Measurements from ENCODE around the gene MAPK6. TPM values are rescaled to one million over a fixed set of nuclear protein-coding genes. Genes with fewer than 3 reads are reported as not detected.
"Not testable (repeated sequence)": the region's sequence is repeated elsewhere in the genome, so short reads cannot be mapped to it uniquely, and the experiment has no call there.

Gene MAPK6
- total RNA-seq, 4 donors from 2014 or later, result 48.8 to 73.1 (median 54.5) TPM

- no peak overlapping the region for H3K4me3 ChIP-seq (ENCODE audit: low read depth, poor library complexity, severe bottlenecking)
- 90 to 92% methylated on average over 9 of the region's 9 CpGs for WGBS, 2 donors
- DNase-seq (ENCODE audit: low spot score in 2 of 2), result no peak
- intact Hi-C loops (cut with DNase I; ENCODE audit: low total_unique reads), result no loop called here
- TF ChIP-seq POLR2A (IDR thresholded peaks at IDR 0.05) (no peak), CTCF (IDR thresholded peaks at IDR 0.05) (no peak)
Measured at GRCh38 chr15:52080706-52081392, 61.8 kb downstream of the MAPK6 start.

- intact Hi-C loops (cut with DNase I; ENCODE audit: low total_unique reads), result no loop called here
- no peak for DNase-seq (ENCODE audit: low spot score in 2 of 2)
Measured at GRCh38 chr15:52082197-52083036, 63.4 kb downstream of the MAPK6 start.

DNA sequence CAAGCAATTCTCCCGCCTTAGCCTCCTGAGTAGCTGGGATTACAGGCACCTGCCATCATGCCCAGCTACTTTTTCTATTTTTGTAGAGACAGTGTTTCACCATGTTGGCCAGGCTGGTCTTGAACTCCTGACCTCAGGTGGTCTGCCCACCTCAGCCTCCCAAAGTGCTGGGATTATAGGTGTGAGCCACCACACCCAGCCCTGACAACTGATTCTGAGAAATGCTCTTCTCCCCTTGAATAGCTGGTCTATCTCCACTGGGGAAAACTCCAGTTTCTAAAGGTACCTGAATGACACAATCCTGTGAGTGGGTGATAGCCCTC is 64.0 kb downstream of the MAPK6 start:
- H3K4me3 ChIP-seq (ENCODE audit: low read depth, poor library complexity, severe bottlenecking); DNase-seq (ENCODE audit: low spot score in 2 of 2); intact Hi-C loops (cut with DNase I; ENCODE audit: low total_unique reads): not testable (repeated sequence)
- 95 to 96% methylated on average over 1 of the region's 1 CpG for WGBS, 2 donors

More at GRCh38 chr15:52082197-52083036, 63.4 kb downstream of the MAPK6 start:
- TF ChIP-seq POLR2A (IDR thresholded peaks at IDR 0.05) (no peak), CTCF (IDR thresholded peaks at IDR 0.05) (no peak)
- H3K4me3 ChIP-seq (ENCODE audit: low read depth, poor library complexity, severe bottlenecking), result no peak overlapping the region
- 78 to 87% methylated on average over 5 of the region's 5 CpGs for WGBS, 2 donors

DNA sequence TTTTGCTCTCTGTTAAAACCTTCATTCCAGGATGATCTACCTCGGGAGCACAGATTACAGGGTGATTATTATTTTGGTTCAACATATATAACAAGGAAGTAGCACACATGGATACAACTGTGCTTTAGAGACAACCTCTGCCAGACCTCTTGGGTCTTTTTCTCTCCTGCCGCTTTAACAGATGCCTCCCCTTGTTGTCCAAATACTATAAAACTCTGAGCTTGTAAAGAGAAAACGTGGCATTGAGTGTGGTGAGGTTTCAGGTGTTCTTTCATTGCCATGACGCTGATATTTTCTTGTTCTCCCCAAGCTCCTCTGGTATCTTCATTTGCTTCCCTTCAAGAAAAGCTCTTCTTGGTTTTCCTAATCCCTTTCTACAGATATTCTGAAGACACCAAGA is 64.6 kb downstream of the MAPK6 start:
- 76 to 82% methylated on average over 4 of the region's 4 CpGs for WGBS, 2 donors
- H3K4me3 ChIP-seq (ENCODE audit: low read depth, poor library complexity, severe bottlenecking), result no peak overlapping the region
- intact Hi-C loops (cut with DNase I; ENCODE audit: low total_unique reads), result no loop called here
- no peak for DNase-seq (ENCODE audit: low spot score in 2 of 2)
- TF ChIP-seq CTCF (IDR thresholded peaks at IDR 0.05), result no peak
- TF ChIP-seq POLR2A (IDR thresholded peaks at IDR 0.05), result no peak

- intact Hi-C loops (cut with DNase I; ENCODE audit: low total_unique reads), result no loop called here
- TF ChIP-seq POLR2A (IDR thresholded peaks at IDR 0.05), result no peak
- TF ChIP-seq CTCF (IDR thresholded peaks at IDR 0.05), result no peak
- no peak for DNase-seq (ENCODE audit: low spot score in 2 of 2)
- no peak overlapping the region for H3K4me3 ChIP-seq (ENCODE audit: low read depth, poor library complexity, severe bottlenecking)
Measured at GRCh38 chr15:52085299-52085698, 66.3 kb downstream of the MAPK6 start.

DNA sequence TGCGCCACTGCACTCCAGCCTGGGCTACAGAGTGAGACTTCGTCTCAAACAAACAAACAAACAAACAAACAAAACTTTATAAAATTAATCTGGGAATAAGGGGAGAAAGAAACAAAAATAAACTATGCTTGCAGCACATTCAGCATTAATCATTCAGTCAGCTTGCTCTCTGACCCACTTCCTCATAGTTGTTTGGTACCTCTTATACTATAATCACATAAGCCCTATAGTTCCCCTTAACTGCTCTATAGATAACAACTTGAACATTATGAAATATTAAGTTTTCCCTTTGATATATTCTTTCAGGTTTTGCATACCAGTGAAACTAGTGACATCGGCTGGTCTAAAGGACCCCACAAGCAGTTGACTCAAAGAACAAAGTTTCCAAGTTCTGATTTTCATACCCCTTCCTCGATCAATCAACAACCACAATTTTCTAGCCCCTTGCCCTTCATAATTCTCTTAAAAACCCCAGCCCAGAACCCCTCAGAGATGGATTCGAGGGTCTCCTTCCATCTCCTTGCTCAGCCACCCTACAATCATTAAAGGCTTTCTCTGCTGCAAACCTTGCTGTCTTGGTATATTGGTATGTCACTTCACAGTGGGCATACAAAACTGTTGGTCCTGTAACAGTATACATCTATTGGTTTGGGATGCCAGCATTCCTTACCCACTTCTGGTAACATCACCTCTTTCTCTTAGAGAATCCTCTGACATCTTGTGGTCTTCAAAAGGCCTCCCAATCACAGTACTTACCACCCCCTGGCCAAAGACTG is 67.2 kb downstream of the MAPK6 start:
- TF ChIP-seq POLR2A (IDR thresholded peaks at IDR 0.05), result no peak
- TF ChIP-seq CTCF (IDR thresholded peaks at IDR 0.05), result no peak
- DNase-seq (ENCODE audit: low spot score in 2 of 2), result no peak
- H3K4me3 ChIP-seq (ENCODE audit: low read depth, poor library complexity, severe bottlenecking), result no peak overlapping the region
- WGBS, 2 donors, result 87 to 89% methylated on average over 5 of the region's 5 CpGs
- intact Hi-C loops (cut with DNase I; ENCODE audit: low total_unique reads), result no loop called here

Data from lower leg skin (tissue), 4 donors.